ENCODE measurements around the gene ZC3H6.

ZC3H6 gene

GRCh38 chr2:112256654-112257053 lies 18.7 kb upstream of the ZC3H6 start:
- Histone ChIP-seq H3K27me3 (ENCODE audit: insufficient read depth, low read length) (no peaks in the 10 kb centered on the region), H3K4me3 (ENCODE audit: low read length) (no peak overlapping the region), H3K4me1 (ENCODE audit: insufficient read depth, low read length) (no peaks in the 10 kb centered on the region; the same call in 1 of the 2 replicates), H3K9ac (ENCODE audit: low read depth, low read length) (no peak overlapping the region), H3K36me3 (ENCODE audit: insufficient read depth, low read length) (no peaks in the 10 kb centered on the region), H3K9me3 (ENCODE audit: insufficient read depth, low read depth, low read length) (no peaks in the 10 kb centered on the region), H3K27ac (ENCODE audit: low read depth, low read length) (no peak overlapping the region)
- 88% methylated on average over 2 of the region's 2 CpGs for WGBS

- H3K9ac ChIP-seq (ENCODE audit: low read depth, low read length) = no peak overlapping the region
- H3K36me3 ChIP-seq (ENCODE audit: insufficient read depth, low read length) = no peaks in the 10 kb centered on the region
- H3K4me1 ChIP-seq (ENCODE audit: insufficient read depth, low read length) = no peaks in the 10 kb centered on the region; the same call in 1 of the 2 replicates
- peaks cover 7% of the 10 kb centered on the region; the same call in 1 of the 2 replicates for H3K9me3 ChIP-seq (ENCODE audit: insufficient read depth, low read depth, low read length)
- 81% methylated on average over 4 of the region's 4 CpGs for WGBS
- no peaks in the 10 kb centered on the region for H3K27me3 ChIP-seq (ENCODE audit: insufficient read depth, low read length)
- H3K27ac ChIP-seq (ENCODE audit: low read depth, low read length) = no peak overlapping the region
- no peak overlapping the region for H3K4me3 ChIP-seq (ENCODE audit: low read length)
These were observed 17.8 kb upstream of the ZC3H6 start for GRCh38 chr2:112257575-112257974.

GRCh38 chr2:112259509-112260294 lies 15.7 kb upstream of the ZC3H6 start:
- Histone ChIP-seq H3K36me3 (ENCODE audit: insufficient read depth, low read length) (no peaks in the 10 kb centered on the region), H3K9ac (ENCODE audit: low read depth, low read length) (no peak overlapping the region), H3K4me1 (ENCODE audit: insufficient read depth, low read length) (no peaks in the 10 kb centered on the region), H3K27me3 (ENCODE audit: insufficient read depth, low read length) (no peaks in the 10 kb centered on the region), H3K9me3 (ENCODE audit: insufficient read depth, low read depth, low read length) (peaks cover 18% of the 10 kb centered on the region; the same call in 1 of the 2 replicates), H3K27ac (ENCODE audit: low read depth, low read length) (no peak overlapping the region), H3K4me3 (ENCODE audit: low read length) (no peak overlapping the region)
- WGBS = 33% methylated on average over 14 of the region's 15 CpGs

- 87% methylated on average over 3 of the region's 3 CpGs for WGBS
- Histone ChIP-seq H3K4me3 (ENCODE audit: low read length) (no peak overlapping the region), H3K36me3 (ENCODE audit: insufficient read depth, low read length) (no peaks in the 10 kb centered on the region), H3K9me3 (ENCODE audit: insufficient read depth, low read depth, low read length) (peaks cover 18% of the 10 kb centered on the region; the same call in 1 of the 2 replicates), H3K27me3 (ENCODE audit: insufficient read depth, low read length) (no peaks in the 10 kb centered on the region), H3K4me1 (ENCODE audit: insufficient read depth, low read length) (no peaks in the 10 kb centered on the region), H3K27ac (ENCODE audit: low read depth, low read length) (no peak overlapping the region), H3K9ac (ENCODE audit: low read depth, low read length) (no peak overlapping the region)
These were observed 15.1 kb upstream of the ZC3H6 start for GRCh38 chr2:112260295-112260625.

GRCh38 chr2:112262876-112263275 lies 12.5 kb upstream of the ZC3H6 start:
- Histone ChIP-seq H3K9ac (ENCODE audit: low read depth, low read length) (no peak overlapping the region), H3K4me3 (ENCODE audit: low read length) (no peak overlapping the region), H3K36me3 (ENCODE audit: insufficient read depth, low read length) (no peaks in the 10 kb centered on the region), H3K27ac (ENCODE audit: low read depth, low read length) (no peak overlapping the region), H3K4me1 (ENCODE audit: insufficient read depth, low read length) (no peaks in the 10 kb centered on the region), H3K27me3 (ENCODE audit: insufficient read depth, low read length) (no peaks in the 10 kb centered on the region), H3K9me3 (ENCODE audit: insufficient read depth, low read depth, low read length) (peaks cover 19% of the 10 kb centered on the region; the same call in 1 of the 2 replicates)

GRCh38 chr2:112268547-112268946 lies 6.8 kb upstream of the ZC3H6 start:
- Histone ChIP-seq H3K4me3 (ENCODE audit: low read length) (no peak overlapping the region), H3K9me3 (ENCODE audit: insufficient read depth, low read depth, low read length) (peaks cover 10% of the 10 kb centered on the region; the same call in 1 of the 2 replicates), H3K4me1 (ENCODE audit: insufficient read depth, low read length) (peaks cover 5% of the 10 kb centered on the region; the same call in 1 of the 2 replicates), H3K27me3 (ENCODE audit: insufficient read depth, low read length) (no peaks in the 10 kb centered on the region), H3K9ac (ENCODE audit: low read depth, low read length) (no peak overlapping the region), H3K27ac (ENCODE audit: low read depth, low read length) (no peak overlapping the region), H3K36me3 (ENCODE audit: insufficient read depth, low read length) (no peaks in the 10 kb centered on the region)
- WGBS = 96% methylated on average over 1 of the region's 1 CpG

- H3K9me3 ChIP-seq (ENCODE audit: insufficient read depth, low read depth, low read length) = peaks cover 7% of the 10 kb centered on the region; the same call in 1 of the 2 replicates
- H3K27ac ChIP-seq (ENCODE audit: low read depth, low read length) = no peak overlapping the region
- no peaks in the 10 kb centered on the region for H3K36me3 ChIP-seq (ENCODE audit: insufficient read depth, low read length)
- no peak overlapping the region for H3K9ac ChIP-seq (ENCODE audit: low read depth, low read length)
- H3K27me3 ChIP-seq (ENCODE audit: insufficient read depth, low read length) = no peaks in the 10 kb centered on the region
- peaks cover 16% of the 10 kb centered on the region; the same call in 1 of the 2 replicates for H3K4me1 ChIP-seq (ENCODE audit: insufficient read depth, low read length)
- no peak overlapping the region for H3K4me3 ChIP-seq (ENCODE audit: low read length)
- WGBS = 76% methylated on average over 5 of the region's 5 CpGs
These were observed 2.7 kb upstream of the ZC3H6 start for GRCh38 chr2:112272669-112273068.

- Histone ChIP-seq H3K9ac (ENCODE audit: low read depth, low read length) (no peak overlapping the region), H3K4me1 (ENCODE audit: insufficient read depth, low read length) (peaks cover 16% of the 10 kb centered on the region; the same call in 1 of the 2 replicates), H3K27me3 (ENCODE audit: insufficient read depth, low read length) (no peaks in the 10 kb centered on the region), H3K9me3 (ENCODE audit: insufficient read depth, low read depth, low read length) (peaks cover 2% of the 10 kb centered on the region; the same call in 1 of the 2 replicates), H3K4me3 (ENCODE audit: low read length) (no peak overlapping the region), H3K36me3 (ENCODE audit: insufficient read depth, low read length) (no peaks in the 10 kb centered on the region), H3K27ac (ENCODE audit: low read depth, low read length) (no peak overlapping the region)
- WGBS = 91% methylated on average over 5 of the region's 5 CpGs
These were observed 2.0 kb upstream of the ZC3H6 start for GRCh38 chr2:112273349-112273748.

GRCh38 chr2:112275887-112276773 lies 733 bp downstream of the ZC3H6 start:
- WGBS = 2% methylated on average over 65 of the region's 66 CpGs
- Histone ChIP-seq H3K36me3 (ENCODE audit: insufficient read depth, low read length) (no peaks in the 10 kb centered on the region), H3K27me3 (ENCODE audit: insufficient read depth, low read length) (no peaks in the 10 kb centered on the region), H3K9me3 (ENCODE audit: insufficient read depth, low read depth, low read length) (no peaks in the 10 kb centered on the region), H3K9ac (ENCODE audit: low read depth, low read length) (peak overlapping the region; percentile 99), H3K4me3 (ENCODE audit: low read length) (peak overlapping the region; percentile 88), H3K4me1 (ENCODE audit: insufficient read depth, low read length) (peaks cover 16% of the 10 kb centered on the region; the same call in 1 of the 2 replicates), H3K27ac (ENCODE audit: low read depth, low read length) (peak overlapping the region; percentile 100)

- H3K27ac ChIP-seq (ENCODE audit: low read depth, low read length) = no peak overlapping the region
These were observed 1.6 kb downstream of the ZC3H6 start for GRCh38 chr2:112276954-112277353.

More at GRCh38 chr2:112276954-112277353, 1.6 kb downstream of the ZC3H6 start:
- Histone ChIP-seq H3K36me3 (ENCODE audit: insufficient read depth, low read length) (no peaks in the 10 kb centered on the region), H3K27me3 (ENCODE audit: insufficient read depth, low read length) (no peaks in the 10 kb centered on the region), H3K4me1 (ENCODE audit: insufficient read depth, low read length) (peaks cover 16% of the 10 kb centered on the region; the same call in 1 of the 2 replicates), H3K9me3 (ENCODE audit: insufficient read depth, low read depth, low read length) (no peaks in the 10 kb centered on the region), H3K4me3 (ENCODE audit: low read length) (peak overlapping the region; percentile 88), H3K9ac (ENCODE audit: low read depth, low read length) (peak overlapping the region; percentile 99)
- 96% methylated on average over 2 of the region's 5 CpGs for WGBS

Measured in HUES64 (cell line).